ENCODE results near the gene SPACA1.

SPACA1 gene

DNA sequence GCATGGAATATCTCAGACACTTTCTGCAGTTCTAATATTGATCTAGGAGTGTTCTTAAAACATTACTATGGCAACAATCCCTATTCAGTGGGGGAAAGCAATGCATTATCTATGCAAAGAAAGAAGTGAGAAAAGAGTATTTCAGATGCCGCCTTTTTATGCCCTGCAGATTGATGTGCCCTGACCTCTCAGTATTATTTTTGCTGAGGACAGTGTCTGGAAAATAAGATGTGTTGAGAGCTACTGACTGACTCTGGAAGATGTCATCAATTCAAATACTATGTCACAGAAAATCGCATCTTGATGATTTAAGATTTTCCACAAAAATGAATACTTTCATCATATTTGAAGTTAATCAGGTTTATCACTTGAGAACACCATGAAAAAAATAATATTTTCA lies 22.9 kb upstream of the SPACA1 start:
- no peak overlapping the region for H3K9ac ChIP-seq
- no peaks in the 10 kb centered on the region for H3K36me3 ChIP-seq (ENCODE audit: control insufficient read depth, insufficient read depth, low read length)
- no peak overlapping the region for H3K4me3 ChIP-seq (ENCODE audit: low read depth, low read length)
- H3K4me2 ChIP-seq (ENCODE audit: low read length): no peak overlapping the region
- no peaks in the 10 kb centered on the region for H3K27me3 ChIP-seq (ENCODE audit: control insufficient read depth, insufficient read depth, low read length)
- H3K27ac ChIP-seq: no peak overlapping the region
- no peaks in the 10 kb centered on the region for H3K9me3 ChIP-seq (ENCODE audit: control insufficient read depth, low read length)
- H2AFZ ChIP-seq: no peak overlapping the region
- TF ChIP-seq, protein P1, sequence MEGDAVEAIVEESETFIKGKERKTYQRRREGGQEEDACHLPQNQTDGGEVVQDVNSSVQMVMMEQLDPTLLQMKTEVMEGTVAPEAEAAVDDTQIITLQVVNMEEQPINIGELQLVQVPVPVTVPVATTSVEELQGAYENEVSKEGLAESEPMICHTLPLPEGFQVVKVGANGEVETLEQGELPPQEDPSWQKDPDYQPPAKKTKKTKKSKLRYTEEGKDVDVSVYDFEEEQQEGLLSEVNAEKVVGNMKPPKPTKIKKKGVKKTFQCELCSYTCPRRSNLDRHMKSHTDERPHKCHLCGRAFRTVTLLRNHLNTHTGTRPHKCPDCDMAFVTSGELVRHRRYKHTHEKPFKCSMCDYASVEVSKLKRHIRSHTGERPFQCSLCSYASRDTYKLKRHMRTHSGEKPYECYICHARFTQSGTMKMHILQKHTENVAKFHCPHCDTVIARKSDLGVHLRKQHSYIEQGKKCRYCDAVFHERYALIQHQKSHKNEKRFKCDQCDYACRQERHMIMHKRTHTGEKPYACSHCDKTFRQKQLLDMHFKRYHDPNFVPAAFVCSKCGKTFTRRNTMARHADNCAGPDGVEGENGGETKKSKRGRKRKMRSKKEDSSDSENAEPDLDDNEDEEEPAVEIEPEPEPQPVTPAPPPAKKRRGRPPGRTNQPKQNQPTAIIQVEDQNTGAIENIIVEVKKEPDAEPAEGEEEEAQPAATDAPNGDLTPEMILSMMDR (IDR thresholded peaks at IDR 0.05): no peak
- H3K79me2 ChIP-seq: no peaks in the 10 kb centered on the region
- H3K4me1 ChIP-seq: no peaks in the 10 kb centered on the region

DNA sequence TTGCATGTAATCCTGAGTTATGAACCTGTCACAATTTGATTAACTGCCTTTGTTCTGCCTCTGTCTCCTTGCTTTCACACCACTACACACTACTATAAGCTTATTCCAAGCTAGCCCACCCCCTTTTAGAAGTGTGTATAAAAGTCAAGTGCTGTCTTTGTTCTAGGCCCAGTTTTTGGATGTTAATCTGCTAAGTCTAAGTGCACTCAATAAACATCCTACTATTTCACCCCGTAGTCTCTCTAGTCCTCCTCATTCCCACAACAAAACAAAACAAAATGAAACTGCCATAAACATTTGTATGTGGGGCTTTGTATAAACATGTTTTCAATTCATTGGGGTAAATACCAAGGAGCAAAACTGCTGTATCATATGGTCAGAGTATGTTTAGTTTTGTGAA lies 16.1 kb upstream of the SPACA1 start:
- H3K9ac ChIP-seq: no peak overlapping the region
- no peak overlapping the region for H2AFZ ChIP-seq
- no peaks in the 10 kb centered on the region for H3K79me2 ChIP-seq
- no peaks in the 10 kb centered on the region for H3K36me3 ChIP-seq (ENCODE audit: control insufficient read depth, insufficient read depth, low read length)
- no peaks in the 10 kb centered on the region for H3K4me1 ChIP-seq
- no peak overlapping the region for H3K4me2 ChIP-seq (ENCODE audit: low read length)
- no peak overlapping the region for H3K27ac ChIP-seq
- H3K27me3 ChIP-seq (ENCODE audit: control insufficient read depth, insufficient read depth, low read length): no peaks in the 10 kb centered on the region
- no peaks in the 10 kb centered on the region for H3K9me3 ChIP-seq (ENCODE audit: control insufficient read depth, low read length)
- TF ChIP-seq, protein P1 (IDR thresholded peaks at IDR 0.05): no peak
- no peak overlapping the region for H3K4me3 ChIP-seq (ENCODE audit: low read depth, low read length)

DNA sequence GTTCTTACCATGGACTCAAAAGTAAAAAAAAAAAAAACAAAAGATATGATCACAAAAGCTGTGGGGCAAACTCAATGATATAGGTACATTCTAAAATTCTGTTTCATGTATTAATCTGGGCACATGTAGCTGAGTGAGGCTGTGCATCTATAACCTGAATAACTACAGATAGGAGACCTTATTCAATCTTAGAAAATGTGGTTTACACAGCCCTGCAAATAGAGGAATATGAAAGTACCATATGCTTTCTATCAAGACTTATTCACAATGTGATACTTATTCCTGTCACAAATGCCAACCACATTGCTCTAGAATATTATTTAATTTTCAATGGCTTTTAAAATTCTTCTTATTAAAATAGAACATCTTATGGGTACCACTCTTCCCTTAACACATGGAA lies 3.1 kb upstream of the SPACA1 start:
- no peak overlapping the region for H3K9ac ChIP-seq
- no peaks in the 10 kb centered on the region for H3K27me3 ChIP-seq (ENCODE audit: control insufficient read depth, insufficient read depth, low read length)
- no peak overlapping the region for H3K27ac ChIP-seq
- H3K9me3 ChIP-seq (ENCODE audit: control insufficient read depth, low read length): no peaks in the 10 kb centered on the region
- H2AFZ ChIP-seq: no peak overlapping the region
- no peaks in the 10 kb centered on the region for H3K4me1 ChIP-seq
- H3K79me2 ChIP-seq: no peaks in the 10 kb centered on the region
- H3K4me3 ChIP-seq (ENCODE audit: low read depth, low read length): no peak overlapping the region
- no peaks in the 10 kb centered on the region for H3K36me3 ChIP-seq (ENCODE audit: control insufficient read depth, insufficient read depth, low read length)
- H3K4me2 ChIP-seq (ENCODE audit: low read length): no peak overlapping the region
- TF ChIP-seq, protein P1 (IDR thresholded peaks at IDR 0.05): no peak

DNA sequence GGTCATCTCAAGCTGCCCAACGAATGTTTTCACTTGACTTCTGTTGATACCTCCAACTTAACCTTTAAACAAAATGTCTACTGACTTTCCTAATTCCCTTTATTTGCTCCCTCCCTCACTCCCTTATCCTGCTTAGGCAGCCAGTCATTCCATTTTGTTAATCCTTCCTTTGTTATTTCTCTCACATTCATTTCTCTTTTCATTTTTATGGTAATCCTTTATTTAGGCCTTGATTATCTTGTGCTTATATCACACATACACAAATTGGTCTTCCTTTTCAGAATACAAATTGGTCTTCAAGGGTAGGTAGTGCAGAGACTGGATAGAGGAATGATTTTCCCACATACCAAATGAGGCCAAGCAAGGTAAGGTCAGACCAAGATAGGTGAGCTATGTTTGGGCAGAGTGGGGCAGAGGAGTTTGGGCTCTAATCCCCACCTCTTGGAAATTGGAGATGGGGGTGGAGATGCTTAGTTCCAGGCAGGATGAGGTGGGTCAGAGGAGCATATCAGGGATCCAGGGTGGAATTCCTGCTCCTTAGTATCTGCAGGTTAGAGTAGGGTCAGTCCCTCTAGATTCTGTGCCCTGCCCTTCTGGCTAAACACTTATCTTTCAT lies 2.0 kb upstream of the SPACA1 start:
- Histone ChIP-seq H3K4me2 (ENCODE audit: low read length) (no peak overlapping the region), H3K4me1 (no peaks in the 10 kb centered on the region), H2AFZ (no peak overlapping the region), H3K27me3 (ENCODE audit: control insufficient read depth, insufficient read depth, low read length) (no peaks in the 10 kb centered on the region), H3K27ac (no peak overlapping the region), H3K36me3 (ENCODE audit: control insufficient read depth, insufficient read depth, low read length) (no peaks in the 10 kb centered on the region), H3K79me2 (no peaks in the 10 kb centered on the region), H3K4me3 (ENCODE audit: low read depth, low read length) (no peak overlapping the region), H3K9me3 (ENCODE audit: control insufficient read depth, low read length) (no peaks in the 10 kb centered on the region), H3K9ac (no peak overlapping the region)
- TF ChIP-seq, protein P1 (IDR thresholded peaks at IDR 0.05): no peak

DNA sequence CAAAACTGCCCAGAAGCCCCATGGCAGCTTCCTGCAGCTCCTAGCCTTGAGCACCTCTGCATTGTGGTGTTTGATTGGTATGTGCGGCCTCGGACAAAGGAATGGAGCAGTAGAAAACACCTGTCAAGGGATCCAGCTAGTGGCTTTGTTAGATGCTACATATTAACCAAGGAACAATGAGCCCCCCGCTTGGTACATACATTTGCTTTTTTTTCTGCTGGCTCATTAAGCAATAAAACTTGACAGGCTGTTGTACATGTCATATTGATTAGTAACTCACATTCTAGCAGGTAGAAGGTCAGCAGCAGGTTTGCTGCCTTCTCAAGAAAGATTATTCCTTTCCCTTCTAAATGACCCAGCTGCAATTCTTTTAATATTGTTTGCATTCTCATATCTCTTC lies 937 bp downstream of the SPACA1 start:
- TF ChIP-seq, protein P1 (IDR thresholded peaks at IDR 0.05): no peak
- H3K9ac ChIP-seq: no peak overlapping the region
- no peak overlapping the region for H2AFZ ChIP-seq
- H3K4me3 ChIP-seq (ENCODE audit: low read depth, low read length): no peak overlapping the region
- no peak overlapping the region for H3K4me2 ChIP-seq (ENCODE audit: low read length)
- H3K27me3 ChIP-seq (ENCODE audit: control insufficient read depth, insufficient read depth, low read length): no peaks in the 10 kb centered on the region
- H3K4me1 ChIP-seq: no peaks in the 10 kb centered on the region
- H3K36me3 ChIP-seq (ENCODE audit: control insufficient read depth, insufficient read depth, low read length): no peaks in the 10 kb centered on the region
- no peaks in the 10 kb centered on the region for H3K79me2 ChIP-seq
- no peaks in the 10 kb centered on the region for H3K9me3 ChIP-seq (ENCODE audit: control insufficient read depth, low read length)
- no peak overlapping the region for H3K27ac ChIP-seq
